NCI-H526 (cell line): Measurements from ENCODE around the gene PLVAP.
A peak's percentile ranks its signal among the peaks of the same experiment; 100 is the strongest.
"Not testable (repeated sequence)": the region's sequence is repeated elsewhere in the genome, so short reads cannot be mapped to it uniquely, and the experiment has no call there.

Source experiments
- DNase-seq, 2 experiments: peaks; one replicate each; lab custom pipeline; 2025; lab: John Stamatoyannopoulos, UW

PLVAP gene

GRCh38 chr19:17401628-17402027, 24.5 kb upstream of the PLVAP start:
- no peak for DNase-seq

- DNase-seq, result no peak
These were observed 21.9 kb upstream of the PLVAP start for GRCh38 chr19:17398902-17399527.

DNA sequence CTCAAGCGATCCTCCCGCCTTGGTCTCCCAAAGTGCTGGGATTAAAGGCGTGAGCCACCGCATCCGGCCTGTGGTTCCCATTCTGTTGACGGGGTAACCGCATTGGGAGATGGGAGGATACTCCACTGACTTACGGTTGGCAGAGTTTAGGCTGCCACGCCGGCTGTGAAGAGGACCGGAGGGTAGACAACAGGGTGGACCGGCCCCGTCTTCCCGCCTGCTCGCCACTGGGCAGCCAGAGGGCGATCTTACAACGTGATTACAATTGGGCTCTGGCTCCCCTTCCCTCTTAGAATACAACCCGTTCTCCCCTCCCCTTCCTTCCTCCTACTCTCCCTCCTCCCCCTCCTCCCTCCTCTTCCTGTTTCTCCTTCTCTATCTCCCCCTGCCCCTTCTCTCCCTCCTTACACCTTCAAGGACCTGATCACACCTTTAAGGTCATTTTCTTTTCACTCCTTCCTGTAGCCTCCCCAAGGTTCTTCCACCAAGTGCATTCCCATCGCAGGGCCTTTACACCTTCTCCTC, 17.8 kb upstream of the PLVAP start:
- peak; percentile 33 to 56 for DNase-seq

DNA sequence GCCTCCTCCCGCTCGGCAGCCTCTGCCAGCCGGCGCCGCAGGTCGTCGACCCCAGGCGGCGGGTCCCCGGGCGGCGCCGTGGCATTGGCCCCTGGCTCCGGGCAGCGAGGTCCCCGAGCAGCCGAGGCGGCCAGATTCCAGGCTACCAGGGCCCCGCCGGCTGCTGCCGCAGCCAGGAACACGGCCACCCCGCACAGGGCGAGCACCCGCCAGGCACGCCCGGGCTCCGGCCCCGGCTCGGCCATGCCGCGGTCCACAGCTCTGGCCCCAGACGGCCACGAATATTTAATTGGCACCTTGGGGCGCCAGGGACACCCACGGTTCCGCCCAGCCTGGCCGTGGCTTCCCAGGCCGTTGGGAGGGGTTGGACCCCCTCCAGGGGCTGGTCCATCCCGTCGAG, 16.8 kb upstream of the PLVAP start, which contains the start of gene CCDC194:
TSS of gene CCDC194 (minus strand) at position 283 of the 400 bp plus-strand sequence. CDS start at position 245, 38 bp downstream.
- no peak for DNase-seq

DNA sequence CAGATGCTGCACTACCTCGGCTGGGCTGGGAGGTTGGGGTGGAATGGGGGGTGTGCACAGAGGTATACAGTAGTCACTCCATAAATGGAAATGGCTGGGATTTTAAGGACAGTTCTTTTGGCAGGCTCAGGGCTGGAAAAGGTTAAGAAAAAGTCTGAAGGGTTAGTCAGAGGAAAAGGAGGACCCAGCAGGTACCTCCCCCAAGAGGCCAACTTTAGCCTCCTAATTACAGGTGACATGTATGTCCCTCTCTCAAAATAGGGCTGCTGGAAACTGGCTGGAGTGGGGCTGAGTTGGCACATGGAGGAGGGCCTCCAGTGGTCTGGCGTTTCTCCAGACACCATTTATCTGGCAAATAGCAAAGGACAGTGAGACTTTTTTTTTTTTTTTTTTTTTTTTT, 15.9 kb upstream of the PLVAP start:
- DNase-seq, result no peak

DNA sequence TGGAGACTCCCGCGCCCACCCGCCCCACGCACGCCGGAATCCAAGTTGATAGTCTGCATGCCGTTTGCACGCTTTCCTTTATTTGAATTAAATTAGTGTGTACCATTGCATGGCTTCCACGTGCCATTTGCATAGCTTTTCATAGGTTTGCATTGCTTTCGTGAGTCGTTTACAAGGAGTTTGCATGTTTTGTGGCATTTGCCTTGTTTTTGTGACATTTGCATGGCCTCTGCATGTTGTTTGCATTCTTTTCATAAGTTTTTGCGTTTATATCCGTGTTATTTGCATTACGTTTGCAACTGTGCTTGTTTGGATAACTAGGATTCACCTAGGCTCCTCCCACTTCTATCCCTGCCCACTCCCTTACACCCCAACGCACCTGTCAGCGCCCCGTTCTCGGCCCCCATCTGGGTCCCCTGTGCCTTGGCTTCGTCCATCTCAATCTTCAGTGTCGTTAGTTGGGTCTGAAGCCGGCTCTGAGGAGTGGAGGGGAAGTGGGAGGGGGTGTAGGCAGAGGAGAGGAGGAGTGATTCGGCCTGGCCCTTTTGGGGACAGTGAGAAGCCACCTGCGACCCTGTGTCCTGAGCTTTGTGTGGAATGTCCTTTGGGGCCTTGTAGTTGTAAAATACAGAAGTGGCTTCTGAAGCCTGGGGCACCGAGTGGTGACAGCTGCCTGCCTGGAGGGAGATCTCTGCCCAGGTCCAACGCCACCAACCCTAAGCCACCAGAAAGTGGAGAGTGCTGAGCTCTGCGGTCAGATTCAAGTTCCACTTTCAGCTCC, 14.4 kb upstream of the PLVAP start:
- peak; percentile 79 to 85 for DNase-seq

DNA sequence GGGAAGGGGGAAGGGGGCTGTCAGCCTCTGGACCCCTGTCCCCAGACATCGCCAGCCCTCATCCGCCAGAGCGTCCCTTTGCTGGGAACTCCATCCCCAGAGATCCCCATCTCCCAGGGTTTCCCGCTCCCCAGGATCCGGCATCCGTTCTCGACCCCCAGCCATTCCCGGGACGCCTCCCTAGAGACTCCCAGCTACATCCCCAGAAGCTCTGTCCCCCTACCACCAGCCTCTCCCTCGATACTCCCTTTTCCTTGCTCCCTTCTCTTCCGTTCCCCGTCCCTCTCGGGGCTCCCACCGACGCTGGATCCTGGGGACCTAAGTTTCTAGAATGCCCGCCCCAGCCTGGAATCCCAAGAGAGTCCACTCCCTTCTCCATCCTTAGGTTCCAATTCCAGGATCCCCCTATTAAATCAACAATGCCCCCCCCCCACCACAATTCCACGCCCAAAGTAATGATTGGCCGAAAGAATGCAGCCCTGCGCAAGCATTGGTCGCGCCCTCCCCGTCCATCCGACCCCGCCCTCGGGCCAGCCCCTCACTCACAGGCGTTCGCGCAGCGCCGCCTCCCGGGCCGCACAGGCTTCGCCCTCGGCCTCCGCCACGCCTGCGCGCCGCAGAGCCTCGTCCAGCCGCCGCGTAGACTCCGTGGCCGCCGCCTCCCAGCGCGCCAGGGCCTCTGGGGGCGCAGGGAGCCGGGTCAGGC, 13.7 kb upstream of the PLVAP start:
- peak; percentile 63 to 80 for DNase-seq

- DNase-seq, result no peak
These were observed 13.0 kb upstream of the PLVAP start for GRCh38 chr19:17389957-17390664.

- DNase-seq, result no peak
These were observed 12.1 kb upstream of the PLVAP start for GRCh38 chr19:17389288-17389687.

GRCh38 chr19:17385878-17386611, 8.9 kb upstream of the PLVAP start:
- peak in 1 of 2 experiments; percentile 49 for DNase-seq

DNA sequence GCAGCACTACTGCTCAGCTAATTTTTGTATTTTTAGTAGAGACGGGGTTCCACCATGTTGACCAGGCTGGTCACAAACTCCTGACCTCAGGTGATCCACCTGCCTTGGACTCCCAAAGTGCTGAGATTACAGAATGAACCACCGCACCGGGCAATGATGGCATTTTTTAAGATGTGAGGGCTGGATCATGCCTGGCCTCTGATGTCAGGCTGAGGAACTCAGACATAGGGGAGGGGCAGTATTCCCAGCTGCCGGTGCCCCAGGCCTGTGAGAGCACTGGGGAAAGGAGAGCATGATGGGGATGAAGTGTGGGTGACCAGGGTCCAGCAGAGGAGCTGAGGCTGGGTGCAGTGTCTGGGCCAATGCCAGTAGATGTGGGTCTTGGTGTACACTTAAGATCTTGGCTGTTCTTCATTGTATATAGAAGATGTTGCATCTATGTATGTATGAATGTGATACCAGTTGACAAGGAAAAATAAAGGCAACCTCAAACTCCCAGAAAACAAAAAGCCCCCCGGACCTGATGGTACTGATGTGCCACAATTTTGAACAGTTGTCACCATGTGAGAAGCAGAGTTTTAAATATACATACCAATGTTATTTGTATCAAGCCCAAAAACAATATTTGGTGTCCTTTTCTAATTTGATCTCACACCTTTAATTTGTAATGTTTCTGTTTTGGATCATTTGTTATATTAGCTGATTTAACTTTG, 3.4 kb upstream of the PLVAP start:
- DNase-seq, result no peak

- DNase-seq, result no peak
These were observed 2.1 kb upstream of the PLVAP start for GRCh38 chr19:17379221-17379631.

- no peak for DNase-seq
These were observed 1.1 kb upstream of the PLVAP start for GRCh38 chr19:17378271-17378670.

- DNase-seq, result no peak
These were observed 7.0 kb downstream of the PLVAP start for GRCh38 chr19:17370026-17370587.

DNA sequence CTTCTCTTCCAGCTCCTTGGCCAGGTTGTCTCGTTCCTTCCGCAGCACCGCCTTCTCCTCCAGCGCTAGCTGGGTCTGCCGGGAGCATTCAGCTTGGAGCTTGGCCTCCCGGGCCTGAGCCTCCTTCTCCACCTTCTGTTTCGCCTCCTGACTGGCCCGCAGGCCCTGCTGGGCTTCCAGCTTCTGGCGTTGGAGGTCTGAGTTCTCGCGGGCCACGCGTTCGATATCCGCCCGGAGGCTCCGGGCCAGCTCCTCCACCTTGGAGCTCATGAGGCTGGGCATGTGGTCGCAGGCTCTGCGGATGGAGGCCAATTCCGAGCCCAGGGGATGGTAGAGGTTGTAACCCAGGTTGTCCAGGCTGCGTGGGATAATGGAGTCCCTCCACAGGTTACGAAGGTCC, 11.8 kb downstream of the PLVAP start:
- no peak for DNase-seq

- not testable (repeated sequence) for DNase-seq
These were observed 13.1 kb downstream of the PLVAP start for GRCh38 chr19:17363852-17364605.

- DNase-seq, result no peak
These were observed 17.0 kb downstream of the PLVAP start for GRCh38 chr19:17359905-17360800.

GRCh38 chr19:17358395-17358794, 18.7 kb downstream of the PLVAP start:
- no peak for DNase-seq
